Parietal lobe (tissue), 1 donor: ENCODE data around the gene OR10H2. TPM values are rescaled to one million over a fixed set of nuclear protein-coding genes. Genes with fewer than 3 reads are reported as not detected.

Source experiments
- total RNA-seq: library from RNA; depleted of rRNA; stranded (reverse); fragments of >200 nt; gene quantifications from one replicate; pipeline ENCODE4 v1.2.3, GENCODE V29; 2014

OR10H2 gene
- not detected for total RNA-seq

GRCh38 chr19:15727724-15728123, at the start of gene OR10H2:
Gene OR10H2, plus strand, starts transcription at chr19:15728024. Its CDS starts 20 bp downstream, at chr19:15728044.

GRCh38 chr19:15737722-15738121, 9.9 kb downstream of the OR10H2 start, which contains the start of gene OR10H3:
Gene OR10H3, plus strand, starts transcription at chr19:15737985. Its CDS starts 3,408 bp downstream, at chr19:15741393.

Other genes with a start within 250 kb of the OR10H2 start
- not detected for gene PGLYRP2, start 248.5 kb upstream of the OR10H2 start, total RNA-seq
- not detected for gene CYP4F22, start 219.5 kb upstream of the OR10H2 start, total RNA-seq
- gene CYP4F8, start 112.8 kb upstream of the OR10H2 start, total RNA-seq, result not detected
- gene CYP4F3, start 87.1 kb upstream of the OR10H2 start, total RNA-seq, result under 0.01 TPM
- not detected for gene CYP4F12, start 54.9 kb upstream of the OR10H2 start, total RNA-seq
- not detected for gene OR10H3, start 10.0 kb downstream of the OR10H2 start, total RNA-seq
- not detected for gene OR10H5, start 59.6 kb downstream of the OR10H2 start, total RNA-seq
- gene OR10H1, start 87.6 kb downstream of the OR10H2 start, total RNA-seq, result not detected
- not detected for gene CYP4F2, start 170.1 kb downstream of the OR10H2 start, total RNA-seq
- gene CYP4F11, start 206.5 kb downstream of the OR10H2 start, total RNA-seq, result 0.63 TPM
- not detected for gene OR10H4, start 221.0 kb downstream of the OR10H2 start, total RNA-seq